Rectal smooth muscle tissue (tissue), 1 donor: ENCODE data around the gene B3GLCT.

Source experiments
- H3K27ac ChIP-seq: one replicate; pipeline ENCODE4 v1.7.0; 2013; ENCODE audit warnings: low read depth, low read length, inconsistent platforms
- H3K27me3 ChIP-seq: one replicate; pipeline ENCODE4 v1.7.0; 2013; ENCODE audit warnings: low read length; ENCODE audit not compliant: control insufficient read depth, insufficient read depth
- H3K36me3 ChIP-seq: one replicate; pipeline ENCODE4 v1.7.0; 2013; ENCODE audit warnings: low read length; ENCODE audit not compliant: control insufficient read depth, insufficient read depth
- H3K4me1 ChIP-seq: one replicate; pipeline ENCODE4 v1.7.0; 2013; ENCODE audit warnings: low read length; ENCODE audit not compliant: control insufficient read depth, insufficient read depth
- H3K4me3 ChIP-seq: one replicate; pipeline ENCODE4 v1.7.0; 2013; ENCODE audit warnings: low read length
- H3K9ac ChIP-seq: one replicate; pipeline ENCODE4 v1.7.0; 2013; ENCODE audit warnings: low read length

The B3GLCT gene

GRCh38 chr13:31192306-31192705 lies 7.5 kb upstream of the B3GLCT start:
- Histone ChIP-seq H3K27ac (no peak overlapping the region), H3K36me3 (no peaks in the 10 kb centered on the region), H3K27me3 (no peaks in the 10 kb centered on the region), H3K4me1 (no peaks in the 10 kb centered on the region), H3K9ac (no peak overlapping the region), H3K4me3 (no peak overlapping the region)

GRCh38 chr13:31195616-31196015 lies 4.2 kb upstream of the B3GLCT start:
- H3K4me3 ChIP-seq, result no peak overlapping the region
- no peak overlapping the region for H3K27ac ChIP-seq
- no peaks in the 10 kb centered on the region for H3K4me1 ChIP-seq
- H3K9ac ChIP-seq, result no peak overlapping the region
- no peaks in the 10 kb centered on the region for H3K36me3 ChIP-seq
- H3K27me3 ChIP-seq, result no peaks in the 10 kb centered on the region

GRCh38 chr13:31196992-31197391 lies 2.8 kb upstream of the B3GLCT start:
- no peak overlapping the region for H3K9ac ChIP-seq
- H3K27me3 ChIP-seq, result no peaks in the 10 kb centered on the region
- no peak overlapping the region for H3K27ac ChIP-seq
- H3K4me3 ChIP-seq, result no peak overlapping the region
- H3K4me1 ChIP-seq, result peaks cover 5% of the 10 kb centered on the region
- no peaks in the 10 kb centered on the region for H3K36me3 ChIP-seq

- Histone ChIP-seq H3K4me1 (peaks cover 5% of the 10 kb centered on the region), H3K4me3 (no peak overlapping the region), H3K9ac (no peak overlapping the region), H3K27ac (no peak overlapping the region), H3K36me3 (no peaks in the 10 kb centered on the region), H3K27me3 (no peaks in the 10 kb centered on the region)
Measured at GRCh38 chr13:31198519-31198918, 1.3 kb upstream of the B3GLCT start.

GRCh38 chr13:31199527-31199848 lies 287 bp upstream of the B3GLCT start:
- Histone ChIP-seq H3K27me3 (no peaks in the 10 kb centered on the region), H3K4me3 (peak overlapping the region; percentile 69), H3K27ac (peak overlapping the region; percentile 86), H3K4me1 (peaks cover 5% of the 10 kb centered on the region), H3K9ac (no peak overlapping the region), H3K36me3 (no peaks in the 10 kb centered on the region)

- Histone ChIP-seq H3K27me3 (no peaks in the 10 kb centered on the region), H3K36me3 (no peaks in the 10 kb centered on the region), H3K4me1 (peaks cover 5% of the 10 kb centered on the region), H3K27ac (peak overlapping the region; percentile 86), H3K9ac (peak overlapping the region; percentile 60), H3K4me3 (peak overlapping the region; percentile 69)
Measured at GRCh38 chr13:31200637-31200971, 829 bp downstream of the B3GLCT start.

- Histone ChIP-seq H3K27ac (no peak overlapping the region), H3K4me1 (peaks cover 5% of the 10 kb centered on the region), H3K9ac (peak overlapping the region; percentile 19), H3K4me3 (peak overlapping the region; percentile 69), H3K27me3 (no peaks in the 10 kb centered on the region), H3K36me3 (no peaks in the 10 kb centered on the region)
Measured at GRCh38 chr13:31201341-31202031, 1.7 kb downstream of the B3GLCT start.

GRCh38 chr13:31204592-31204991 lies 4.8 kb downstream of the B3GLCT start:
- Histone ChIP-seq H3K9ac (no peak overlapping the region), H3K27ac (no peak overlapping the region), H3K4me1 (peaks cover 25% of the 10 kb centered on the region), H3K36me3 (no peaks in the 10 kb centered on the region), H3K27me3 (no peaks in the 10 kb centered on the region), H3K4me3 (no peak overlapping the region)

GRCh38 chr13:31207661-31208552 lies 8.1 kb downstream of the B3GLCT start:
- H3K27me3 ChIP-seq, result no peaks in the 10 kb centered on the region
- no peak overlapping the region for H3K4me3 ChIP-seq
- H3K9ac ChIP-seq, result no peak overlapping the region
- H3K36me3 ChIP-seq, result no peaks in the 10 kb centered on the region
- H3K27ac ChIP-seq, result peak overlapping the region; percentile 37
- H3K4me1 ChIP-seq, result peaks cover 24% of the 10 kb centered on the region

- Histone ChIP-seq H3K9ac (no peak overlapping the region), H3K36me3 (no peaks in the 10 kb centered on the region), H3K4me3 (peak overlapping the region; percentile 8), H3K4me1 (peaks cover 24% of the 10 kb centered on the region), H3K27me3 (no peaks in the 10 kb centered on the region), H3K27ac (peak overlapping the region; percentile 70)
Measured at GRCh38 chr13:31208559-31209122, 8.9 kb downstream of the B3GLCT start.

- H3K4me3 ChIP-seq, result peak overlapping the region; percentile 8
Measured at GRCh38 chr13:31209172-31209840, 9.5 kb downstream of the B3GLCT start.

GRCh38 chr13:31209841-31210210 lies 10.1 kb downstream of the B3GLCT start:
- Histone ChIP-seq H3K27me3 (no peaks in the 10 kb centered on the region), H3K27ac (peak overlapping the region; percentile 70), H3K4me1 (peaks cover 24% of the 10 kb centered on the region), H3K36me3 (no peaks in the 10 kb centered on the region), H3K4me3 (no peak overlapping the region), H3K9ac (no peak overlapping the region)

More at GRCh38 chr13:31209172-31209840, 9.5 kb downstream of the B3GLCT start:
- peaks cover 24% of the 10 kb centered on the region for H3K4me1 ChIP-seq
- no peaks in the 10 kb centered on the region for H3K36me3 ChIP-seq
- H3K27me3 ChIP-seq, result no peaks in the 10 kb centered on the region
- peak overlapping the region; percentile 10 for H3K9ac ChIP-seq
- peak overlapping the region; percentile 70 for H3K27ac ChIP-seq
